Left ventricle myocardium superior (tissue), 1 donor: ENCODE measurements around the gene NCKAP1. TPM values are rescaled to one million over a fixed set of nuclear protein-coding genes. Genes with fewer than 3 reads are reported as not detected.
"Not testable (repeated sequence)": the region's sequence is repeated elsewhere in the genome, so short reads cannot be mapped to it uniquely, and the experiment has no call there.

Experiments used
- ATAC-seq: fragments of 200-7000 bp; cut with Tn5 transposase; one replicate; pipeline ENCODE4 v1.9.1; 2020; ENCODE audit warnings: mild to moderate bottlenecking, moderate library complexity
- DNase-seq: peaks from one replicate; pipeline ENCODE4 v3.0.0-alpha.2; 2020
- intact Hi-C: fragments of 100-400 bp; cut with micrococcal nuclease; formaldehyde crosslinking; loops from one replicate; pipeline ENCODE4 v1.11.0; 2022
- total RNA-seq: library from RNA; stranded (reverse); fragmentation: NEBNext Ultra II Directional; extraction: Animal tissue kit (Norgen Biotek cat#: 25700); gene quantifications from one replicate; pipeline ENCODE4 v1.2.1, GENCODE V29; 2021
- donor health status: DM: no; HTN: yes; CAD: no; lungs with severe emphysema.

NCKAP1 gene
- total RNA-seq, 1 donor from 2014 or later: 141 TPM

DNA sequence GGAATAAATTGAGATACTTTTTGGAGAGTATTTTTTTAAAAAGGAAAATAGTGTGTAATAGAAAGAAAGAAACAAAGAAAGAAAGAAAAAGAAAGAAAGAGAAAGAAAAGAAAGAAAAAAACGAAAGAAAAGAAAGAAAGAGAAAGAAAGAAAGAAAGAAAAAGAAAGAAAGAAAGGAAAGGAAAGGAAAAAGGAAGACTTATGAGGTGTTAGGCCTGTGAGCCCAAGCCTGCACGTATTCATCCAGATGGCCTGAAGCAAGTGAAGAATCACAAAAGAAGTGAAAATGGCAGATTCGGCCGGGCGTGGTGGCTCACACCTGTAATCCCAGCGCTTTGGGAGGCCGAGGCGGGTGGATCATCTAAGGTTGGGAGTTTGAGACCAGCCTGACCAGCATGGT lies 5.3 kb upstream of the NCKAP1 start:
- intact Hi-C loops, DNase-seq, ATAC-seq: not testable (repeated sequence)

DNA sequence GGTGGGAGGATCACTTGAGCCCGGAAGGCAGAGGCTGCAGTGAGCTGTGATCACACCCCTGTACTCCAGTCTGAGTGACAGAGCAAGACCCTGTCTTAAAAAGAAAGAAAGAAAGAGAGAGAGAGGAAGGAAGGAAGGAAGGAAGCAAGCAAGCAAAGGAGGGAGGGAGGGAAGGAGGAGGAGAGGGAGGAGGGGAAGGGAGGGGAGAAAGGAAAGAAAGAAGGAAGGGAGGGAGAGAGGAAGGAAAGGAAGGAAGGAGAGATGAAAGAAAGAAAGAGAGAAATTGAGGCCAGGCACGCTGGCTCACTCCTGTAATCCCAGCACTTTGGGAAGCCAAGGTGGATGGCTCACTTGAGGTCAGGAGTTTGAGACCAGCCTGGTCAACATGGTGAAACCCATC lies 2.3 kb upstream of the NCKAP1 start:
- ATAC-seq (no peak), DNase-seq (no peak)
- intact Hi-C loops: no loop called here

DNA sequence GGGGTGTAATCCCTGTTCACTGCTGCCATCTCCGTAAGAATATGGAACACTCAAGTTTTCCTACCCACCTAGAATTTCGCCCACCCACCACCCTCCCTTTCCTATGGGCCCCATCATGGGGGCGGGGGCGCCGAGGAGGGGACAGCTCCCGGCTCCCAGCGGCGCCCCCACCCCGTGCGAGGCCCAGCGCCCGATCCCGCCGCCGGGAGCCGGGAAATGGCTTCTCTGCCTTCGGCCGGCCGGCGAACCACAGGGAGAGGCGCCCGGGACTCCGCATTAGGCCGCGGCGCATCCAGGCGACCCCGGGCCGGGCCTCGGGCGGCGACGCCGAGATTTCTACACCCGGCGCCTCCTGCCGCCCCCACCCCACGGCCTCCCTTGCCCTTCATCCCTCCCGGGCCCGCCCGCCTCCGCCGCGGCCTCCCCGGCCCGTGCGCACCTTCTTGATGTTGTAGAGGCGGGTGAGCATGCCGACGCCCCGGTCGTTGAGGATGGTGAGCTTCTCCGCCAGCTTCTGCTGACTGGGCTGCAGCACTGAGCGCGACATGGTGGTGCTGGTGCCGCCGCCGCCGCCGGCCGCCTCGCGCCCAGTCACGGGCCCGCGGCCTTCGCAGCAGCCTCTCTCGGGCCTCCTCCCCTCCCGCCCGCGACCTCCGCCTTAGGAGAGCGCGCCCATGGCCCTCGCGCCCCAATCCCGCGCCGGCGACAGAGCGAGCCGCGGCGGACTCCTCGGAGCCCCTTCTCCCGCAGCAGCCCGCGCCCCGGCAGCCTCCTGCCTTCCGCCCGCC lies 510 bp downstream of the NCKAP1 start:
- intact Hi-C loops: no loop called here
- peak; percentile 70 for ATAC-seq
- no peak for DNase-seq

DNA sequence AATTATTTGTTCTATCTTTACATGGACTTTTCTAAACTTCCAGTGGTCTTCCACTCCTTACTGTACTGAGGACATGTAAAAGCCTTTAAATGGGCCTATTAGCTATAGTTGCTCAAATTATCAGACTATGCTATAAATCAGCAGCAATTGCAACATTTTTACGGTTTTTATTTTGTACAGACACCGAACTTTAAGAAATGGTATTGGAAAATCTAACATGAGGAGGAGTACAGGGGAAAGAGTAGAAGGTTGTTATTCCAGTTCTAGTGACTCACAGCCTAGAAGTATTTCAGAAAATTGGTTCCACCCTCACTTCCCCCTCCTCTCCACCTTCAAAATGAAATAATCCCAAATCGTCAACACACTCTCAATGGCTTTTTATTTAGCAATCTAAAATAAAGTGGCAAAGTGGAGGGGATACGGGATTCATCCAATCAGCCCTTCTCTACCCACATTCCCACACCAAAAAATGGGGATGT lies 1.1 kb downstream of the NCKAP1 start:
- intact Hi-C loops: no loop called here
- DNase-seq: no peak
- peak; percentile 16 for ATAC-seq

DNA sequence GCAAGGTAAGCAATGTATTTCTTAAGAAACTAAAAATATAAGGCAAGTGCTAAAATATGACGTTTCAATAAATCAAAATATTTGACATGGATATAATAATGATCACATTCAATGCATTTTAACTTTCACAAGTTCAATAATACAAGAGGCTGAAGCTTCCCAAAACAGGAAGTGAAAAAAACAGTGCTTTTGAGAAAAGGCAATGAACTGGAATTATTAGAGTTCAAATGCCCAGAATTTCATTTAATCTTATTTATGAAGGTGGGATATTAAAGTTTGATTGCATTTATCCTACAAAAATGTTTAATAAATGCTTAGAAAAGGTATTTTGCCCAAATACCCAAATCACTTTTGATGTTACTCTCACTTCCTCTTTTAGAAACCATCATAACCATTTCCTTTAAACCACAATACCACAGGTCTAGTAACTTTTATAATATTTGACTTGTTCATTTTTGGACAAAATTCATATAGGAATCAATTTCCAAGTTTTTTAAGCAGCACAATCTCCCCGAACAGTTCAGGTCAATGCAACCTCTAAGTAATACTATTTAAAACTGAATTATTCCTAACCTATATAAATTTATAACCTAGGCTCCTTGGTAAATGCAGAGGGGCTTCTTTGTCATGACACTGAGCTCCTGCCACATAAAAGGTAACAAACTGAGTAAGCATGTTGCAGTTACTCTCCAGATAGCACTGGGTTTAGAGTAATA lies 2.1 kb downstream of the NCKAP1 start:
- DNase-seq (no peak), ATAC-seq (no peak)
- intact Hi-C loops: no loop called here

DNA sequence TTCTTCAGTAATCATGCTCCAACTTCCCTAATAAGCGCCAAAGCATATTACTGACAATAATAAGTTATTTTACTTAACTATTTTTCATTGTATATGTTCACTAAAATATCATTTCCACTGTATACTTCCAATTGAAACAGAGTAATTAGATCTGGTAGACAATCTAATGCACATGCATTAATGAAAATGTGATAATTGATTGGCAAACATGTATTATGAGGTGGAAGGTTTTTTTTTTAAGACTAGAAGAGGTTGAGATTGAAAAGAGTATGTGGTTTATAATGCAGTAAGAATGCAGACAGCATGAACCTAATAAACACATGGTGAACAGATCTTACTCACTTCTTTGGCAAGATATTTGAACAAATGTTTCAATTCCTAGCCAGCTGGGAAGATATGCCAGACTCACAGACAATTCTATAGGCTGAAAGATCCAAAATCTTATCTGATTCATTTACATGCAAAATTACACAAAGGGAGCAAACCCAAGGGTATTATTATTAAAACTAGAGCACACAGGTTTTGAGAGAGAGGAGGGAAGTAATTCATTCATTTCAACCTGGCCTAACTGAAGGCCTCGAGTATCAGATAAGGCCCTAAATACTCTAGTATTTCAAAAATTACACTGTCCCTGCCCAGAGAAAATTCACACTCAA lies 2.8 kb downstream of the NCKAP1 start:
- intact Hi-C loops: no loop called here
- ATAC-seq: no peak
- no peak for DNase-seq

DNA sequence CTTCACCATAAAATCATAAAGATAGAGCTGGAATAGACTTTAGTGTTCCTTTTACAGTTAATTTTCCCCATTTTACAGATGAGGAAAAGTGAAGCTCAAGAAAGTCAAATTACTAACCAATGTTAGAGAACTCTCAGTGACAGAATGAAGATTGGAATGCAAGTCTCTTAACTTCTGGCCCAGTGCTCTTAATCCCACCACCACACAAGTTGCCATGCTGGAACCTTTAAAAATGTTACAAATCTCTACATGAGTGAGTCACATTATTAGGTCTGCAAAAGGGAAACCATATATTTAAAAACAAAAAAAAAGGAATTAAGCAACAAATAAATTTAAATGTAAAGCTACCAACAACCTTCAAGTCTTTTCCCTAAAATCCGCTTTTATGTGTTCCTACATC lies 3.5 kb downstream of the NCKAP1 start:
- ATAC-seq: no peak
- intact Hi-C loops: no loop called here

DNA sequence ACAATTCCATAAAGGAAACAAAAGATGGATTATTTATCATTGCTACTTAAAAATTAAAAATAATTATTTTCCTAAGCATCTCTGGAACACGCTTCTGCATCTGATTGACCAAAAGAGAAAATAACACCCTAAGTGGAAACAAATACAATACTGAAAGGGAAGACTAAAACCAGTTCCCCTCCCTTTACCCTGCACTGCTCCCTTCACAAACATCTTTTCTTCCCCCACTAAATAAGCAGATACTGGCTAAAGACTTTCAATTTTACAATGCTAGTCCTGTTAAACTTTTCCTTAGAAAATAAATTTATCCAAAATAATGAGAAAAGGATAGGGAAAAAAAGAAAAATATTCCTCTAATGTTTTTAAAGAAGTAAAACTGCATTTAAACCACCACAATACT lies 4.3 kb downstream of the NCKAP1 start:
- intact Hi-C loops: no loop called here
- DNase-seq (no peak), ATAC-seq (no peak)

More for the DNA sequence above, 3.5 kb downstream of the NCKAP1 start:
- no peak for DNase-seq

DNA sequence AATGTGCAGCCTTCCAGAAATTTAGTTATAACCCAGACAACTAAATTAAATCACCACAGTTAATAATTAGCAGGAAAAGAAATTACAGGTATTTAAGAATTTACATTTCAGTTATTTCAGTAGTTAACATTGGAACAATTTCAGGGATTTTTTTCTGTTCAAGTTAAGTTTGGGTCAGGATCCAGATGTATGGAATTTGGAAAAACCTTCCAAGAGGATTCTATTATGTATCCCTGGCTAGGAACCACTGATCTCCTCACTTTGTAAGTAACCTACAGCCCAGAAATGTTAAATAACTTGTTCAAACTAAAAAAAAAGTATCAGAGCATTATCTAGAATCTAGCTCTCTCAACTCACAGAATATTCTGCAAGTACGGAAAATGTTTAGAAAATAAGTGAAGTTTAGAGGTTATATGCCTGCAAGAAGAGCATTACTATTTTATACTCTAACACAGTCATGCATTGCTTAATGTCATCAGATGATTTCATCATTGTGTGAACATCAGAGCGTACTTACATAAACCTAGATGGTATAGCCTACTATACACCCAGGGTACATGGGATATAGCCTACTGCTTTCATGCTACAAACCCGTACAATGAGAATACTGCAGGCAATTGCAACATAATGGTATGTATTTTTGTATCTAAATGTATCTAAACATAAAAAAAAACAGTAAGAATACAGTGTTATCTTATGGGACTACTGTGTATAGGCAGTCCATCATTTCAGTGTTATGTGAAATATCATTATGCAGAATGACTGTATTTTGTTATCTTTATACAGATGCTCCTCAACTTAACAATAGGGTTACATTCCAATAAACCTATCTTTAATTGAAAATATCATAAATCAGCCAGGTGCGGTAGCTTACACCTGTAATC lies 6.1 kb downstream of the NCKAP1 start:
- no peak for ATAC-seq

DNA sequence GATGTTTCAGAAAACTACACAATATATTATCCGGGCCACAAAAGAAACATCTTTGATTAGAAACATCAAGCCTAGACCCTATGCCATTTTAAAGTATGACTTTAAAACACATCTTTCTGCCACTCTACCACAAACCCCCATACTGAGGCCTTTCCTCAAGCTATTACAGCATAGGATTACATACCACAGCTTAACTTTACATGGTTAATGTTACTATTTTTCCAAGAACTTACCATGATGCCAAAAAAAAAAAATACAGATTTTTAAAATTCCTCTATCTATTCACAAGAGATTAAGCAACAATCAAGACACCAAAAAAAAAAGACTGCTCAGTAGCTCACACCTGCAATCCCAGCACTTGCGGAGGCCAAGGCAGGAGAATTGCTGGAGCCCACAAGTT lies 9.0 kb downstream of the NCKAP1 start:
- intact Hi-C loops: no loop called here
- DNase-seq (no peak), ATAC-seq (no peak)

More for the DNA sequence above, 6.1 kb downstream of the NCKAP1 start:
- no peak for DNase-seq
- intact Hi-C loops: no loop called here

DNA sequence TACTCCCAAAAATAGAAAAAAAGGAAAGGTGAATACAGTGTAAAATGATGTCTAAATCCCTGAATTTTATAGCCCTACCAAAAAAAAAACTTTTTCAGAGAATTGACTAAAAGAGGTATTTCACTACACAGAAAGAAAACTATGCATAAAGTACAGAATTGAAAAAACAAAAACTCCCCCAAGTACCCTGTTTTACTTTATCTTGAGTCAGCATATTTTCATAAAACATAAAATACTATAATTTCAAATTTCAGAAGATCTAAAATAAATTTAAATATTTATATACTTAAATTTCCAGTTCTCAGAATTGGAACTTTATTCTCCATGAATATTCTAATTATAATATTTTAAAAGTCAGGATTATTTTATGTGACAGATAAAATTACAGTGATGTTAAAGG lies 10.1 kb downstream of the NCKAP1 start:
- intact Hi-C loops: no loop called here
- DNase-seq: no peak
- ATAC-seq: no peak

DNA sequence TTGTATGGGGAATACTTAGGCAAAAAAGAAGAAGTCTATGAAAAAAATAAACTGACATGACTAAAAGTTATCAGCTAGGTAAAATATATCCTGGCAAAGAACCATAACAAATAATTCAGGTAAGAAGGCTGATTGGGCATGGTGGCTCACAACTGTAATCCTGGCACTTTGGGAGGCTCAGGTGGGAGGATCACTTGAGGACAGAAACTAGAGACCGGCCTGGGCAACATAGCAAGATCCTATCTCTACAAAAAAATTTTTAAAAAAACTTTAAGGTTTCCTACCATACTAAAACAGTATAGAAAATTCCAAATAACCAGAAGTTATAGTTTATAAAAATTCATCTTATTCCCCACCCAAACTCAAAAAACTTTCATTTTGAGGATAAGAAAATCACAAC lies 10.8 kb downstream of the NCKAP1 start:
- ATAC-seq (no peak), DNase-seq (no peak)
- intact Hi-C loops: no loop called here

DNA sequence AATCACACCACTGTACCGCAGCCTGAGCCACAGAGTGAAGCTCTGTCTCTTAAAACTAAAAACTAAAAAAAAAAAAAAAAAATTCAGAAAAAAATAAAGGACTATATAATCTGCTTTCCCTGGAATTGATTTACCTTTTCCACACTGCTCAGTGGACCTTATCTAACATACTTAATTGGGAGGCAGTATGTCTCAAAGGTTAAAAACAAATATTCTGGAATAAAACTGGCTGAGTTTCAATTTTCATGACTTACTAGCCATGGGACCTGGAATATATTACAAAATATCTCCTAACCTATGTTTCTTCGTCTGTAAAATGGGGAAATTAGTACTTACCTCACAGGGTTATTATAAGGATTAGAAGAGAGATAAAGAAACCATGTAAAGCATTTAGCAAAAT lies 11.8 kb downstream of the NCKAP1 start:
- no peak for DNase-seq
- ATAC-seq: no peak
- intact Hi-C loops: no loop called here

DNA sequence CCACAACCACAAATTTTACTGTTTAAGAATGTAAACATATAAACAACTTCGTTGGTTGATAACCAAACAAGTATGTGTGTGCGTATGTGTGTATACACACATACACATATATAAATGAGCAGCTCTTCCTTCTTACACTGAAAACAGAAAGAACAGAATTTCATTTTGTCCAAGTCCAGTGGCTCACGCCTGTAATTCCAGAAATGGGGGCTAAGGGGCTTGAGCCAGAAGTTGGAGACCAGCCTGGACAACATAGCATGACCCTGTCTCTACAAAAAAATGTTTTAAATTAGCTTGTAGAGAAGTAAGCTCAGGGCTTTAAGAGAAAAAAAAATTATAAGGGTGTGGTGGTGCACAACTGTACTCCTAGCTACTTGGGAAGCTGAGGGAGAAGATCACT lies 12.3 kb downstream of the NCKAP1 start:
- intact Hi-C loops: no loop called here
- DNase-seq (no peak), ATAC-seq (no peak)

DNA sequence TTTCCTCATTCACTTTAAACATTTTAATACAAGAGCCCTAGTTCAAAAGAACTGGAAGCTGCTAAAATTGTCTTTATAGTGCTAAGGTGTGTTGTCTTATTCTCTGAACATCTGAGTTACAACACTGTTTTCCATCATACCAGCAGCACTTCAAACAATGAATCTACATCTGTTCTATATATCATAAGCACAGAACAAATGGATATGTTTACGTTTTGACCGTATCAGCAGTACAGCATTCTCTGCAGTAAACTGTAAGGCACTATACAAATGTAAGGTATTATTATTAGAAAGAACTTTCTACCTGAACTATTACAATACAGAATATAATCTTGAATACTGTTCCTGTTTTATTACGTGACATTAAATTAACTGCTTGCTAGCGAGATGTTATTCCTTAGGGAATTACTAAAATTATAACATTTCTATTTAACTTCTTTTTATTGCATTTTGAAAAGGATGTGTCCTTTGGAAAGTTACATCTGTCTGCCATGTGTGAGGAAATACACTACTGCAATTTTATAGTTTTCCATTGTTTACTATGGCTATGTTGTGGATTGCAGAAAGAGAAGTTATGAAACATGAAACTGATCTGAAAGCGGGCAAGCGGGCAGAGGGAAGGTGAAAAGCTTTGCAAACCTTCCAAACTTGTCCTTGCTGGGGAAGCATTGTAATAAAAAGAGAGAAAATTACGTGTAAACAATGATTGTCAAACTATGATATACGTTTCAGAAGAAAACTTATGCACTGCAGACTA lies 13.7 kb downstream of the NCKAP1 start:
- DNase-seq (no peak), ATAC-seq (no peak)
- intact Hi-C loops: no loop called here

DNA sequence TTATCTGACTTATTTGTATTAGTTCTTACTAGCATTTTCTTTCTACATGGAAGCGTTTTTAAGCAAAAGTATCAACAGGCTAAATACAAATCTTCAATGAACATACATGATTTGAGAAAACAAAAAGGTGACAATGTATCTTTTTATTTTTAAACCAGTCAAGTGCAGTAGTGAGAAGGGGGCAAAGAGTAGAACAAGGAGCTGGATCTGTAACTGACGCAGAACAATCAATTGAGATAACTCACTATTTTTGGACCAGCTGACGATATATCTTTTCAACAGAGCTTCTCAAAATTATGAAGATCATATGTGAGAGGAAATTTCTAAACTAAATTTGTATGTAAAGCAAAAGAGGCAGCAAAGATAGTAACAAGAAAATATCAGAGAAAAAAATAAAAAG lies 15.5 kb downstream of the NCKAP1 start:
- DNase-seq (no peak), ATAC-seq (peak; percentile 53)
- intact Hi-C loops: no loop called here

DNA sequence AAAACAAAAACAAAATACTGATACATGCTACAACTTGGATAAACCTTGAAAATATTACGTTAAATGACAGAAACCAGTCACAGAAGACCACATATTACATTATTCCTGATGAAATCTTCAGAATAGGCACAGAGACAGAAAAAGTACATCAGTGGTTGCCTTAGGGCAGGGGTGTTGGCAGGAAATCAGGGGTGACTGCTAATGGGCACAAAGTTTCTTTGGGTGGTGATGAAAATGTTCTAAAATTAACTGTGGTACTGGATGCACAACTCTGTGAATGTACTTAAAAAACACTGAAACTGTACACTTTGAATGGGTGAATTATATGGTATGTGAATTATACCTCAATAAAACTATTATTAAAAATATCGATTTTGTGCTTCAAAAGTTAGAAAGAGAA lies 16.6 kb downstream of the NCKAP1 start:
- ATAC-seq (peak; percentile 56), DNase-seq (no peak)
- intact Hi-C loops: no loop called here

DNA sequence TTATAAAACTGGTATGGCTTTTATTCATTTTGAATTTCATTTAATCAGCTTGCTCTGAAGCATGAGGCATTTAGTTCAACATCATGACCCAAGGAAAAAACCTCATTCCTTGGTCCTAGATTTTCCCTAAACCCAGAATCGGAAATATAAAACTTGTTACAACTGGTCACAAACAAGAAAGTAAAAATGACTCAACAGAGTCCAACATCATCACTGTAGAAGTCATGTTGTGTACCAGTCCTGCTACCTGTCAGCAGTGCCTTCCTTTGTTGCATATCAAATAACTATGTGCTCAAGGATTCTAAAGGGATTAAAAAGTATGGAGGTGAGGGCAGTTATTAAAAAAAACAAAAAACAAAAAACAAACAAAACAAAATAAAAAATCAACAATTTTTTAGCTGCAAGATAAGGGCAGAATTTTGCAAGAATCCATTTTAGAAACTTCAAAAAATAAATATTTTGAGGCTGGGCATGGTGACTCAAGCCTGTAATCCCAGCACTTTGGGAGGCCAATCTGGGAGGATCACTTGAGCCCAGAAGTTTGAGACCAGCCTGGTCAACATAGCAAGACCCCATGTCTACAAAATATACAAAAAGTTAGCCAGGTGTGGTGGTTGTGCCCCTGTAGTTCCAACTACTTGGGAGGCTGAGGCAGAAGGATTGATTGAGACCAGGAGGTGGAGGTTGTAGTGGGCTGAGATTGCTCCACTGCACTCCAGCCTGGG lies 18.4 kb downstream of the NCKAP1 start:
- DNase-seq: no peak
- intact Hi-C loops: no loop called here
- ATAC-seq: no peak
